A204.1 (cell line): ENCODE data around the gene BRIX1.
"Not testable (repeated sequence)": the region's sequence is repeated elsewhere in the genome, so short reads cannot be mapped to it uniquely, and the experiment has no call there.

Experiments
- FAIRE-seq: peaks from 2 replicates; lab custom pipeline; 2012; peaks lifted over from hg19 to GRCh38; lab: Jason Lieb, UNC

The BRIX1 gene

GRCh38 chr5:34915856-34916192 lies 313 bp downstream of the BRIX1 start:
- FAIRE-seq, result no peak

GRCh38 chr5:34916518-34916917 lies 1.0 kb downstream of the BRIX1 start:
- FAIRE-seq, result no peak

- FAIRE-seq, result no peak
These were observed 2.5 kb downstream of the BRIX1 start for GRCh38 chr5:34918025-34918424.

- no peak for FAIRE-seq
These were observed 3.6 kb downstream of the BRIX1 start for GRCh38 chr5:34919077-34919476.

GRCh38 chr5:34923256-34923655 lies 7.7 kb downstream of the BRIX1 start:
- FAIRE-seq, result not testable (repeated sequence)

GRCh38 chr5:34923694-34924461 lies 8.4 kb downstream of the BRIX1 start:
- FAIRE-seq, result no peak

GRCh38 chr5:34924462-34924765 lies 8.9 kb downstream of the BRIX1 start:
- no peak for FAIRE-seq

GRCh38 chr5:34926318-34926888 lies 10.9 kb downstream of the BRIX1 start:
- FAIRE-seq, result no peak

GRCh38 chr5:34927785-34928184 lies 12.3 kb downstream of the BRIX1 start:
- no peak for FAIRE-seq

GRCh38 chr5:34928267-34928666 lies 12.8 kb downstream of the BRIX1 start:
- FAIRE-seq, result no peak

GRCh38 chr5:34929134-34929719 lies 13.7 kb downstream of the BRIX1 start, which contains the start of gene DNAJC21:
TSS of gene DNAJC21 (plus strand) at chr5:34929559. CDS start at chr5:34929820, 261 bp downstream.
- FAIRE-seq, result peak; percentile 87

GRCh38 chr5:34929720-34930461 lies 14.4 kb downstream of the BRIX1 start:
- FAIRE-seq, result no peak

GRCh38 chr5:34930462-34930844 lies 14.9 kb downstream of the BRIX1 start:
- no peak for FAIRE-seq

- FAIRE-seq, result no peak
These were observed 15.4 kb downstream of the BRIX1 start for GRCh38 chr5:34930870-34931269.

- FAIRE-seq, result no peak
These were observed 17.4 kb downstream of the BRIX1 start for GRCh38 chr5:34932947-34933346.

GRCh38 chr5:34941936-34942335 lies 26.4 kb downstream of the BRIX1 start:
- no peak for FAIRE-seq

- no peak for FAIRE-seq
These were observed 28.5 kb downstream of the BRIX1 start for GRCh38 chr5:34944044-34944443.

GRCh38 chr5:34944460-34945047 lies 29.0 kb downstream of the BRIX1 start:
- FAIRE-seq, result no peak

- no peak for FAIRE-seq
These were observed 41.8 kb downstream of the BRIX1 start for GRCh38 chr5:34957321-34957720.

- FAIRE-seq, result peak; percentile 93
These were observed 42.6 kb downstream of the BRIX1 start for GRCh38 chr5:34957857-34958690.

- no peak for FAIRE-seq
These were observed 43.8 kb downstream of the BRIX1 start for GRCh38 chr5:34959323-34959722.

GRCh38 chr5:34967540-34967939 lies 52.0 kb downstream of the BRIX1 start:
- FAIRE-seq, result no peak
